CD14-positive monocyte (primary cell): Measurements from ENCODE around the gene UBE2A. TPM values are rescaled to one million over a fixed set of nuclear protein-coding genes. Genes with fewer than 3 reads are reported as not detected.

Experiments
- DNase-seq, 3 donors: peaks; one replicate each; pipeline ENCODE4 v3.0.0-alpha.2; 2011 to 2022
- H2AFZ ChIP-seq: 2 replicates; pipeline ENCODE4 v1.6.0; 2012; ENCODE audit warnings: mild to moderate bottlenecking, low read depth, low read length, inconsistent platforms; ENCODE audit not compliant: insufficient read depth, poor library complexity, severe bottlenecking
- H3K27ac ChIP-seq, 2 donors: 1 replicate in 1 of 2; 2 replicates in 1 of 2; pipeline ENCODE4 v1.5.1; 2012 to 2013; ENCODE audit warnings: low read length in 2 of 2, control low read depth in 1 of 2, inconsistent platforms in 1 of 2, low read depth in 1 of 2, mild to moderate bottlenecking in 1 of 2
- H3K27me3 ChIP-seq, 2 donors: one replicate each; pipeline versions ENCODE4 v1.6.0 to v1.6.1; 2011 to 2013; ENCODE audit warnings: low read length in 2 of 2; ENCODE audit not compliant: control insufficient read depth in 2 of 2, insufficient read depth in 2 of 2
- H3K36me3 ChIP-seq, 2 donors: replicated peaks in 1 of 2; 1 replicate in 1 of 2; 2 replicates in 1 of 2; pipeline versions ENCODE4 v1.5.1 to v1.6.1; 2012 to 2013; ENCODE audit warnings: low read length in 2 of 2, control low read depth in 1 of 2, inconsistent platforms in 1 of 2, mild to moderate bottlenecking in 1 of 2; ENCODE audit not compliant: insufficient read depth in 2 of 2, control insufficient read depth in 1 of 2
- H3K4me1 ChIP-seq, 2 donors: 1 replicate in 1 of 2; 2 replicates in 1 of 2; pipeline versions ENCODE4 v1.5.1 to v1.6.1; 2012 to 2013; ENCODE audit warnings: low read length in 2 of 2, control low read depth in 1 of 2, inconsistent platforms in 1 of 2, mild to moderate bottlenecking in 1 of 2, moderate library complexity in 1 of 2; ENCODE audit not compliant: insufficient read depth in 2 of 2, control insufficient read depth in 1 of 2
- H3K4me2 ChIP-seq: replicated peaks from 2 replicates; pipeline ENCODE3; 2012; ENCODE audit warnings: low read length, moderate library complexity, mild to moderate bottlenecking; ENCODE audit not compliant: poor library complexity, severe bottlenecking; ENCODE audit errors: extremely low read depth
- H3K4me3 ChIP-seq, 3 experiments: fragments of 200-600 bp in 1 of 3; sonication (generic) in 1 of 3; replicated peaks in 1 of 3; 1 replicate in 2 of 3; 2 replicates in 1 of 3; pipeline ENCODE4 v1.5.1; 2011 to 2013; ENCODE audit warnings: low read length in 3 of 3, mild to moderate bottlenecking in 3 of 3, control low read depth in 2 of 3, low read depth in 2 of 3, inconsistent platforms in 1 of 3, moderate library complexity in 1 of 3
- H3K79me2 ChIP-seq: 2 replicates; pipeline ENCODE4 v1.6.0; 2012; ENCODE audit warnings: mild to moderate bottlenecking, control low read depth, inconsistent platforms, low read length, moderate library complexity; ENCODE audit not compliant: insufficient read depth
- H3K9ac ChIP-seq: 2 replicates; pipeline ENCODE4 v1.6.0; 2017; ENCODE audit warnings: low read length, mild to moderate bottlenecking; ENCODE audit not compliant: insufficient read depth, poor library complexity, severe bottlenecking
- H3K9me3 ChIP-seq, 2 donors: replicated peaks in 1 of 2; 1 replicate in 1 of 2; 2 replicates in 1 of 2; pipeline versions ENCODE4 v1.5.1 to v1.6.1; 2012 to 2013; ENCODE audit warnings: low read length in 2 of 2, control low read depth in 1 of 2; ENCODE audit not compliant: control insufficient read depth in 1 of 2, insufficient read depth in 1 of 2
- H4K20me1 ChIP-seq: 2 replicates; pipeline ENCODE4 v1.6.0; 2012; ENCODE audit warnings: mild to moderate bottlenecking, low read length, control low read depth, moderate library complexity; ENCODE audit not compliant: insufficient read depth
- H3K27ac Mint-ChIP-seq, 7 donors: one replicate each; pipeline ENCODE4 v1.8.0; 2020; ENCODE audit warnings: mild to moderate bottlenecking in 7 of 7, mixed read lengths in 7 of 7, moderate library complexity in 6 of 7, inconsistent platforms in 2 of 7
- H3K27me3 Mint-ChIP-seq, 3 donors: one replicate each; pipeline ENCODE4 v1.8.0; 2021 to 2022; ENCODE audit warnings: low read depth in 3 of 3, mild to moderate bottlenecking in 3 of 3, mixed read lengths in 3 of 3, moderate library complexity in 3 of 3, inconsistent platforms in 1 of 3
- H3K36me3 Mint-ChIP-seq, 2 donors: one replicate each; pipeline ENCODE4 v1.8.0; 2020; ENCODE audit warnings: mixed read lengths in 2 of 2, inconsistent platforms in 1 of 2, mild to moderate bottlenecking in 1 of 2
- H3K4me1 Mint-ChIP-seq: one replicate; pipeline ENCODE4 v1.8.0; 2020; ENCODE audit warnings: mild to moderate bottlenecking, mixed read lengths
- H3K4me3 Mint-ChIP-seq, 2 donors: one replicate each; pipeline ENCODE4 v1.8.0; 2020; ENCODE audit warnings: mild to moderate bottlenecking in 2 of 2, mixed read lengths in 2 of 2, moderate library complexity in 1 of 2
- H3K9me3 Mint-ChIP-seq, 7 donors: one replicate each; pipeline ENCODE4 v1.8.0; 2020 to 2022; ENCODE audit warnings: mixed read lengths in 7 of 7, mild to moderate bottlenecking in 6 of 7, moderate library complexity in 6 of 7, inconsistent platforms in 2 of 7
- WGBS: methylation state at CpG from one replicate; pipeline ENCODE4 v1.1.5; 2013; ENCODE audit warnings: missing lambda C conversion rate; ENCODE audit not compliant: insufficient coverage; 5-methylcytosine and 5-hydroxymethylcytosine counted together
- intact Hi-C, 2 donors: fragments of 100-400 bp; cut with micrococcal nuclease; formaldehyde crosslinking; loops; one replicate each; pipeline versions ENCODE4 v1.15.0 to v1.15.1; 2023
- polyA plus RNA-seq, 3 donors: library from polyadenylated mRNA; depleted of rRNA in 1 of 3; unstranded in 2 of 3; stranded (reverse) in 1 of 3; fragments of 300-500 nt in 2 of 3; fragments of >200 nt in 1 of 3; fragmentation: Illumina TruSeq in 2 of 3; gene quantifications; 1 replicate in 2 of 3; 2 replicates in 1 of 3; pipeline ENCODE4 v1.2.3, GENCODE V29; 2012 to 2021
- TF ChIP-seq, protein P1 (sequence below): fragments of 200-600 bp; IDR thresholded peaks from one replicate; pipeline ENCODE4 v1.8.0; 2022; ENCODE audit warnings: antibody characterized with exemption, mild to moderate bottlenecking

Gene UBE2A
- polyA plus RNA-seq, 3 donors: 68.7 to 91.4 (median 74.1) TPM

GRCh38 chrX:119614776-119615175 is 40.4 kb downstream of the UBE2A start:
- no peak overlapping the region for H3K27ac Mint-ChIP-seq

GRCh38 chrX:119617517-119618164 is 43.3 kb downstream of the UBE2A start:
- peaks cover 37 to 43% of the 10 kb centered on the region in 2 donors for H3K4me1 ChIP-seq
- peak in 2 of 3 donors; percentile 30 to 34 for DNase-seq
- no peaks in the 10 kb centered on the region for H4K20me1 ChIP-seq
- TF ChIP-seq, protein P1, sequence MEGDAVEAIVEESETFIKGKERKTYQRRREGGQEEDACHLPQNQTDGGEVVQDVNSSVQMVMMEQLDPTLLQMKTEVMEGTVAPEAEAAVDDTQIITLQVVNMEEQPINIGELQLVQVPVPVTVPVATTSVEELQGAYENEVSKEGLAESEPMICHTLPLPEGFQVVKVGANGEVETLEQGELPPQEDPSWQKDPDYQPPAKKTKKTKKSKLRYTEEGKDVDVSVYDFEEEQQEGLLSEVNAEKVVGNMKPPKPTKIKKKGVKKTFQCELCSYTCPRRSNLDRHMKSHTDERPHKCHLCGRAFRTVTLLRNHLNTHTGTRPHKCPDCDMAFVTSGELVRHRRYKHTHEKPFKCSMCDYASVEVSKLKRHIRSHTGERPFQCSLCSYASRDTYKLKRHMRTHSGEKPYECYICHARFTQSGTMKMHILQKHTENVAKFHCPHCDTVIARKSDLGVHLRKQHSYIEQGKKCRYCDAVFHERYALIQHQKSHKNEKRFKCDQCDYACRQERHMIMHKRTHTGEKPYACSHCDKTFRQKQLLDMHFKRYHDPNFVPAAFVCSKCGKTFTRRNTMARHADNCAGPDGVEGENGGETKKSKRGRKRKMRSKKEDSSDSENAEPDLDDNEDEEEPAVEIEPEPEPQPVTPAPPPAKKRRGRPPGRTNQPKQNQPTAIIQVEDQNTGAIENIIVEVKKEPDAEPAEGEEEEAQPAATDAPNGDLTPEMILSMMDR: no peak
- peak overlapping the region; percentile 73 for H3K4me2 ChIP-seq
- H3K9me3 ChIP-seq: no peaks in the 10 kb centered on the region
- H3K27me3 ChIP-seq: no peaks in the 10 kb centered on the region
- no peaks in the 10 kb centered on the region for H3K79me2 ChIP-seq
- no peak overlapping the region for H3K9ac ChIP-seq
- peak overlapping the region; percentile 31 to 75 for H3K4me3 Mint-ChIP-seq
- no CpG with 5 or more reads among the region's 15 CpGs for WGBS
- peaks cover 0 to 5% of the 10 kb centered on the region in 2 donors for H3K36me3 Mint-ChIP-seq
- peak overlapping the region; percentile 71 to 73 for H3K27ac ChIP-seq
- intact Hi-C loops: loop anchor here in 1 of 2 donors (5.0 kb wide), 1 partner anchor 75 kb away; the partner anchor contains the start of gene SEPTIN6
- peak overlapping the region; percentile 56 for H2AFZ ChIP-seq
- peak overlapping the region; percentile 81 to 93 (median 88) for H3K27ac Mint-ChIP-seq
- H3K9me3 Mint-ChIP-seq: no peaks in the 10 kb centered on the region
- peak overlapping the region in 2 of 3 experiments; percentile 21 to 66 for H3K4me3 ChIP-seq
- H3K27me3 Mint-ChIP-seq: peaks cover 0 to 7% (median 0%) of the 10 kb centered on the region in 3 donors
- peaks cover 44% of the 10 kb centered on the region for H3K4me1 Mint-ChIP-seq
- no peaks in the 10 kb centered on the region for H3K36me3 ChIP-seq

More at GRCh38 chrX:119614776-119615175, 40.4 kb downstream of the UBE2A start:
- peaks cover 36% of the 10 kb centered on the region for H3K4me1 Mint-ChIP-seq
- H2AFZ ChIP-seq: no peak overlapping the region
- no peaks in the 10 kb centered on the region for H3K9me3 Mint-ChIP-seq
- no peaks in the 10 kb centered on the region for H3K9me3 ChIP-seq
- H3K36me3 Mint-ChIP-seq: peaks cover 0 to 3% of the 10 kb centered on the region in 2 donors
- H4K20me1 ChIP-seq: no peaks in the 10 kb centered on the region
- DNase-seq: no peak
- H3K4me3 Mint-ChIP-seq: no peak overlapping the region
- WGBS: 80% methylated on average over 3 of the region's 13 CpGs
- H3K4me2 ChIP-seq: no peak overlapping the region
- H3K4me1 ChIP-seq: peaks cover 29 to 33% of the 10 kb centered on the region in 2 donors
- H3K9ac ChIP-seq: no peak overlapping the region
- no peaks in the 10 kb centered on the region for H3K27me3 ChIP-seq
- TF ChIP-seq, protein P1: no peak
- peaks cover 0 to 8% (median 0%) of the 10 kb centered on the region in 3 donors for H3K27me3 Mint-ChIP-seq
- H3K79me2 ChIP-seq: no peaks in the 10 kb centered on the region
- no peaks in the 10 kb centered on the region for H3K36me3 ChIP-seq
- H3K4me3 ChIP-seq: no peak overlapping the region
- intact Hi-C loops: loop anchor here in 1 of 2 donors (5.0 kb wide), 1 partner anchor 78 kb away; the partner anchor contains the start of gene SEPTIN6
- H3K27ac ChIP-seq: no peak overlapping the region
